Measurements from ENCODE around the gene ACYP2.
"Not testable (repeated sequence)": the region's sequence is repeated elsewhere in the genome, so short reads cannot be mapped to it uniquely, and the experiment has no call there.

Gene ACYP2

DNA sequence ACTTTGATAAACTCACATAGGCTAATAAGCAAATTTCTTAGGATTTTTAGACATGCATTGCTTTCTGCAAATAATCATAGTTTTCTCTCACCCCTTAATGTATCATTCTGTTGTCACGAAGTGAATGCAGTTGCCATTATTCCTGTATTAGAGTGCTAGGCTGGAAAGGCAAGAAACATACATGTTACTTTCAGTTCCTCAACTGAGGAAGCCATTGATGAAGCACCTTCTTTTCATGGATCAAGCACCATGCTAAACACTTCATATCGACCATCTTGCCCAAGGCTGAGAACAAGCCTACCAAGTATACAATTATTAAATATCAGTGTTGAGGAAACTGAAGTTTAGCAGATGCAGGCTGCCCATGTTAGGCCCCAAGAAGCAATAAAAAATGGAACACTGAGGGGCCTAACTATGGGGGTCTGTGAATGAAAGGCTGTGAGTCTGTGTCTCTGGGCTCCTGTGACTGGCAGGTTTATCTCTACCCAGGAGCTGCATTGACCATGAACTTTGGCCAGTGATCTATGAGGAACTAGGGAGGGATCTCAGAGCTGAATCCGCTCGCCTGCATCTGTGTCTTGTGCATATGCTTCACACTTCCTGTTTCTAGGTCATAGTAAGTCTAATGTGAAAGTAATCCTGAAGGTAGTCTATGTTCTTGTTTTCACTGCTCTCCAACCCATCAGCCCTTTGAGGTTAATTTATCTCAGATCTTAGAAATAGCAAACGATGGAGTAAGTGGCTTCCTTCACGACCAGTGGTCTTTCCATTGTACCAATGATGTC is 156.6 kb downstream of the ACYP2 start:
- no peak for DNase-seq (ENCODE audit: low spot score)

DNA sequence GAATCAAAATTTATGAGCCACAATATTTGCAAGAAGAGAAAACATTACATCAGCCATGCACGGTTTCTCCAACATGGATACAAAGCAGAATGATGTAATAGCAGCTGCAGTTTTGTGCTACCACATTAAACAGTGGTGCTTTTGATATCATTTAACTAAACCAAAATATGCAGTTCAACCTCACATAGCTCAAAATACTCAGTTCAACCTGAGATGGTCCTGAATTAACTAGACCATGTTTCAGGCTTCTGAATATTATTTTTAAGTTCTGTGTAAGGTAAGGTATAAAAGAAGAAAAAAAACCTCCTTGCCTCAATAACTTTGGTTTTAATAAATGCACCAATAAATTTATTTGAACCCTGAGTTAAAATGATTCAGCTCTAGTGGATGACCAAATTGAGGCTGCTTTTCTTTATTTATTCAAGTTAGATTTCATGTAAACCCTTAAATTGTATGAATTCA is 159.4 kb downstream of the ACYP2 start:
- DNase-seq (ENCODE audit: low spot score), result peak; percentile 58

DNA sequence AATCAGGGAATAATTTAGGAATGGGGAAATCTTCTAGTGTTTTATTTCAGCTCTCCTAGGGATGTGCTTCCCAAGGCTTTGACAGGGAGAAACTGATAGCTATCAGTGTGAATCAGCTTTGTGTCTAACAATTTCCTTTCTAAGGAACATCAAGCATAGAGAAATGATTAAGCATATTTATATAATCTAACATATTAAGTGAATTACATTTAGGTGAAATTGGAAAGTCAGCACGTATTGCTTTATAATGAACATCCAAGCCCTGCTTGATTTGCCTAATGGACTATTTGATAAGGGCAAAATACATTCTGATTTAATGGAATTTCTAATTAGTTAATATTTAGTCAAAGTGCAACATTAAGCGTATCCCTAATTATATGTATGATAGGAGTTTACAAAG is 160.1 kb downstream of the ACYP2 start:
- no peak for DNase-seq (ENCODE audit: low spot score)

DNA sequence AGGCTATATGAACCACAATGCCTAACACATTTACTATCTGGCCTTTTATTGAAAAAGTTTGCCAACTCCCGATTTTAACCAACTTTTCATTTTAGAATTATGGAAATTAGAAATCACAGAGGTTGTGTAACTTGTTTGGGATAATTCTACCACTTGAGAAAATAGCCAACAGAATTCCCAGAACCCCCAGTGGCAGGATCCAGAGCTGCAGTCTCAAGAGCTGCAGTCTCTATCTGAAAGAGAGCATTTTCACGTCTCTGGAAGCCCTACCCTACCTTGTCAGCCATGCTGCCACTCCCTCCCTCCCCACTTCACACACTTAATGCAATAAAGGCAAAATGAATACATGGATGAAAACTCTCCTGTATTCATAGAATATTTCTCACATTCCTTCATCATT is 164.0 kb downstream of the ACYP2 start:
- no peak for DNase-seq (ENCODE audit: low spot score)

DNA sequence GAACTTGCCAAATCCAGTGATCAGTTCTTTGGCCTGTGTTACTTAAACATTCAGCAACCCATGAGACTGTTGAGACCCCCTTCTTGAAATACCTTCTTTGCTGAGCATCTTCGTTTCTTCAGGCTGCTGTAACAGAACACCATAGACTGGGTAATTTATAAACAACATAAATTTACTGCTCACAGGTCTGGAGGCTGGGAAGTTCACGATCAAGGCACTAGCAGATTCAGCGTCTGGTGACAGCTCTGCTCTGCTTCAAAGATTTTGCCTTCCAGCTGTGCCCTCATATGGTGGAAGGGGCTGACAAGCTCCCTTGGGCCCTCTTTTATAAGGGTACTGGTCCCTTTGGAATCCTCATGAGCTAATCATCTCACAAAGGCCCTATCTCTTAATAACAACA is 169.4 kb downstream of the ACYP2 start:
- no peak for DNase-seq (ENCODE audit: low spot score)

DNA sequence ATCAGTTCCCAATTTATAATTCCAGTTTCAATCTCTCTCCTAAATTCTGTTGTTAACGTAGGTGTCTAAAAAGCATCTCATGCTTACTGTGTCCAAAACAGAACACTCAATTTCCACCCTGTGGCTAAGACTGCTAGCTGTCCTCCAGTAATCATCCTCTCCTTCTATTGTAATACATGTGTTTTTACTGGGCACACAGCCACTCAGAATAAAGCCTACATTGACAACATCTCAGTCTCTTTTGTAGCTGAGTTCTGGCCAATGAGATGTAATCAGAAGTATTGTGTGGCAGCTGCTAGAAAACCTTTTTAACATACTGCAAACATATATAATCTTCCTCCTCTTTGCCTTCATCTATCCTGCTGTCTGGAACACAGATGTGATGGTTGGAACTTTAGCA is 170.0 kb downstream of the ACYP2 start:
- DNase-seq (ENCODE audit: low spot score), result no peak

DNA sequence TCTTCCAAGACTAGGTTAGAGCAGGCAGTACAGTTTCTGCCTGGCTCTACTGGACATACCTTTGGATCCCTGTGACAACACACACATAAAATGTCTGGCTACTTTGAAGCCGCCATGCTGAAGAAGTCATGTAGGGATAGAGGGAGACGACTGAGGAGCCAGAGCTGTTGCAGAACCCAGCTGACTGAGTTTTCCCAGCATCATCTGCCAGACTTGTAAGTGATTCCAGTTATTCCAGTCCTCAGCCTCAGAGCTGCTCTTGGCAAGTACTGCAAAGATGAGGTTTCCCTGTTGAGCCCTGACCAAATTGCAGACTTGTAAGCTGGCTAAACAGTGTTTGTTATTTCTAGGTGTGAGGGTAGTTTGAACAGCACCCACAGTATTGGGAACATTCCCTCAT is 172.1 kb downstream of the ACYP2 start:
- no peak for DNase-seq (ENCODE audit: low spot score)

DNA sequence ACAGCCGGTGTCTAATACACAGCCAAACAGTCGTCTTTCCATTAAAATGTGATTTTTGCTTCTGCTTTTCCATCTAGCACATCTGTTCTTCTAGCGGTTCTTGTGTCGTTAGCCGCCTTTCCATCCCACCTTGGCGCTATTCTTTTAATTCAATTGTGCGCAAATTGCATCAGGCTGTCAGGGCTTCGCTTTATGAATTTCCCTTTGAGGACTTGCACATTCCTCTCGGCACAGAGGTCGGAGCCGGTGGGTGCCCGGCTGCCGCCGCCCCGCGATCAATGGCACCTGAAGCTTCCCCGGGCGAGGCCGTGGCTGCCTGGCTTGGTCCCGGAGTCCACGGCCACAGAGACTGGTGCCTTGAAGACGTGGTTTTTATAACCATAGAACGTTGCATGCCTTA is 174.5 kb downstream of the ACYP2 start:
- no peak for DNase-seq (ENCODE audit: low spot score)

DNA sequence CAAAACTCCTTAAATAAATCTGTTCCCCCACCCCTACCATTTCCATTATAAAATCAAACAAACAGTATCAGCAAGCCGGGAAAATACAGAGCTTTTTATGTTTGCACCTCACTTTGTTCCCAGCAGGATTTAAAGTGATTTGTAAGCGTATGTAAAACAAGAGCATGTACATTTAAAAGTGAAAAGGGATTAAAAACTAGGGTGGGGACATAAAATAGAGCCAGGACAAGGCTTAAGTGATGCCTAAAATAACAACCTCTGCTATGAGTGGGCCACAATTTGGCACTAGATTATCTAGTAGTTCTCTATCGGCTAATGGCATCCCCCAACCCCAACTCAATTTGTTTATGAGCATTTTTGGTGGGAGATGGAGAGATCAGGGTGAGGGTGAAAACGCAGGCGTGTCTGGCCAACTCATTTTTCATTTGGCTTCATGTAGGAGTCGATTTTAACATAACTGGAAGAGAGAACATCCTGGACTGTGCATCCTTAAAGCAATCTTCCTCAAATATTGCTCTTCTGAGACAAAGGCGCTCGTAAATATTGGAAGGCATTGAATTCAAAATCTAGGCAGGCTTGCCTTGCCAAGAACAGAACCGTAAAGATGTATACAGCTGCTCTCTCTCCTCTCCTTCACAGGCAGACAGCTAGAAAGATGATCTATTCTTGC is 175.1 kb downstream of the ACYP2 start:
- no peak for DNase-seq (ENCODE audit: low spot score)

DNA sequence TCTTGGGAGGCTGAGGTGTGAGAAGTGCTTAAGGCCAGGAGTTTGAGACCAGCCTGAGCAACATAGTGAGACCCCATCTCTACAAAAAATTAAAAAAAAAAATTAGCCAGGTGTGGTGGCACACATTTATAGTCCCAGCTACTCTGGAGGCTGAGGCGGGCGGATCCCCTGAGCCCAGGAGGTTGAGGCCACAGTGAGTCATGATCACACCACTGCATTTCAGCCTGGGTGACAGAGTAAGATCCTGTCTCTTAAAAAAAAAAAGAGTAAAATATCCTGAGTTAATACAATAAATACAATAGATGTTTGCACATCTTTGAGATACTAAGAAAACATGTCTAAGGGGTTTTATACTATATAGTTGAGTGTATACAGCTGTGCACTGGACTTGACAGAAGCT is 179.2 kb downstream of the ACYP2 start:
- not testable (repeated sequence) for DNase-seq (ENCODE audit: low spot score)

DNA sequence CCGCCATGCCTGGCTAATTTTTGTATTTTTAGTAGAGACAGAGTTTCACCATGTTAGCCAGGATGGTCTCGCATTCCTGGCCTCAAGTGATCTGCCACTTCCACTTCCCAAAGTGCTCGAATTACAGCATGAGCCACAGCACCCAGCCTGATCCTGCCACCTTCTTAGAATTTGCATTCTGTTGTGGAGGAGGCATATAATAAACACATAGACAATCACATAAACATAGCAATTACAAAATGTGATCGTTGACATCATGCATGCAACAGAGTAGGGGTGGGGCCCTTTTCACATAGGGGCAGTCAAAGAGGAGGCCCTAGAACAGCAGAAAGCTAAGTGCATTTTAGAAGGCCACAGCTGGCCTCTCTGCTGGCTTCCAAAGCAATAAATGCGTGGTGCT is 180.5 kb downstream of the ACYP2 start:
- DNase-seq (ENCODE audit: low spot score), result no peak

DNA sequence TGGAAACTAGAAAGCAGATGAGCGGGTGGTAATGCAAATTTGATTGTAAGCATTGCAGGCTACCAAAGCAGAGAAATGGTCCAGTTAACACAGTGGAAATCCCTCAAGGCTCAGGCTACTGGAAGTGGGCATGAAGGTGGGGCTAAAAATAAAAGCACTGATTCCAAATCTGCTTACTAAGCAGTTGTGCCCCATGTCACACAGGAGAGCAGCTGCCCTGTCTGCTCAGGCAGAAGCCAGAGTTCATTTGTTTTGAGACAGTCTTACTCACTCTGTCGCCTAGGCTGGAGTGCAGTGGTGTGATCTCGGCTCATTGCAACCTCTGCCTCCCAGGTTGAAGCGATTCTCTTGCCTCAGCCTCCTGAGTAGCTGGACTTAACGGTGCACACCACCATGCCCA is 183.1 kb downstream of the ACYP2 start:
- no peak for DNase-seq (ENCODE audit: low spot score)

DNA sequence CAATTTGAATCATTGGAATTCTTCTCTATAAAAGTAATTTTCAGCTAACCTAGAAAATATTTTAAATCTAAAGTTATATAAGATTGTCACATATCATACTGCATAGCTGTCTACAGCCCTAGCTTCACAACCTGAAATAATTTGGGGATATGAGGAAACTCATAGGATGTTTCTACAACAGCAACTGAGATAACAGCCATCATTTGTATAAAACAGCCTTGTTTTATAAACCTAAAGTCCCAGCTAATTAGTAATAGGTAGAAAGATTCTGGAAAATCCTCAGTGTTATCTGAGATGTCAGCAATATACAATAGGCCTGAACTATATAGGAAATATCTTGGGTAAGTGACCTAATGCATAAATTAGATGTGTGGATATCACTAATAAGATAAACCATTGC is 188.2 kb downstream of the ACYP2 start:
- no peak for DNase-seq (ENCODE audit: low spot score)

DNA sequence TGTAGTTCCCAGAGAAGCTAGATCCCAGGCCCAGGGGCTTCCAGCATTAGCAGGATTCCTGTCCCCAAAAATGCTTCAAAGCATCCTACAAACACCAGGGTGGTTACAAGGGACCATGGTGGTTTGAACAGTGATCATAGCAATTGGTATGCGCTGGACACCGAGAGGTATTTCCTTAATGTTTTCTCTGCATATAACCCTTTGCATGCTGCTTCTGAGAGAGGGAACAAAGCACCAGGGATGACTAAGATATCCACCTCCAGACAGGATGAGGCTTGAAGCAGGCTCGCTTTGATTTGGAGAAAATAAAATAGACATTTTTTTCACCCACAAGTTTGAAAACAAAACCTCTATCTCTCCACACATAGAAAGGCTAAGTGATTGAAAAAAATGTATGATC is 191.1 kb downstream of the ACYP2 start:
- no peak for DNase-seq (ENCODE audit: low spot score)

DNA sequence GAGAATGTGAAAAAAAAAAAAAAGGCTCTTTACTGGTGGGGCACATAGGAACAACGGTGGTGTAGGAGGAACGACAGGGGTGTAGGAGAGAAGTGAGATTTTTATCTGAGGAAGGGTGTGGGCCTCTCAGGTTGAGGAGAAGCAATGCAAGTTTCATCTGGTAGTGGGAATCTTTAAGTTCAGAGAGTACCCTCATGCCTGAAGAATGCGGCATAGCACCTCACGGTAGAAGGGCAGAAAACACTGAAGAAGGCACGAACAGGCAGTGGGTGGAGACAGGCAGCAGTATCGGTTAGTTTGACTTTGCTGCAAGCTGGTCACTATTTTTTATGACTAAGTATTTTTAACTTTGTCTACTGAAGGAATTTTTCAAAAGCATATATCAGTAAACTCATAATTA is 192.8 kb downstream of the ACYP2 start:
- DNase-seq (ENCODE audit: low spot score), result no peak

DNA sequence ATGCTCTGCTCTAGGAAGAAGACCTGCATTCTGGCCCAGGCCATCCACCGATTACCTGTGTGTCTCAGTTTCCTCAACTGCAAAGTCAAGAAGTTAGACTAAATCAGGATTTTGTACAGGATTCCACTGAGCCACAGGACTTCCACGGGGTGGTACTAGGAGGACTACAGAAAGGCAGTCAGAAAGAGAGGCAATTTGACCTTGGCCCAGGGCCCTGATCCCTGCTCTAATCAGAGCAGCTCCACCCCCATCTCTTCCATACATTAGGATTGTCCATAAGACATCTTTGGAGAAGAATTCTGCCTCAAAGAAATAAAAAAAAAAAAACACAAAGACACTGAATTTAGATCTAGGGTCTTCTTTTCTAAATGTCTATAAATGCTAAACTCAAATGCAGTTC is 193.4 kb downstream of the ACYP2 start:
- no peak for DNase-seq (ENCODE audit: low spot score)

DNA sequence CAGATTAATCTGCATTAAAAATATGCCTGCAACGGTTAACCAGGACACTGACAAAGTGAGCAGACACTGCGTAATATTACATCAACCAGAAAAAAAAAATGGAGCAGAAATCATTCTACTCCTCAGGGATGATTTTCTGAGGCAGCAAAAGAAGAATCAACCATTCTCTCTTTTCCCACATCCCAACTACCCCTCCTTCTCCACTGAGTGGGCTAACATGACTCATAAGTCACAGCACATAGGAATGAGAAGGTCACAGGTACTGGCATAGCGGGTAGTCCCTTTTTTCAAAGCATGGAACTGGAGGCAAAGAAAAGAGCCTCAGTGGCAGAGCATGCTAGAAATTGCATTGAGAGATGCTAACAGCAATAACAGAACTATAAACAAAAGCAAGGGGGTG is 194.9 kb downstream of the ACYP2 start:
- no peak for DNase-seq (ENCODE audit: low spot score)

DNA sequence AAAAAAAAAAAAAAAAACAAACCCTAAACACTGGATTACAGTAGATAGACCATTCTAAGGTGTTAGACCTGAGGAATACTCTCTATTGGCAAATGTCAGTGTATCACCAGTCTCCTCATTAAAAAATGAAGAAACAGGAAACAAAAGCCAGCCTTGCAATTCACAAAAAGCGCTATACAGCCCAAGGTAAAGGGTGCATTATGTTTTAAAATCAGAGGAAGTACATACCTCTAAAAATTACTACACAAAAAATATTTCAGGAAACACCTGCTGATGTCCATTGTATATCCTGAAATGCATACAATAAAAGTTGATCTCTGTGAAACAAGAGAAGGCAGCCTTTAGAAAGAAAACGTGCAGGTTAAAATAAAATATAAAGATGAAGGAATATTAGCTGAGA is 195.5 kb downstream of the ACYP2 start:
- DNase-seq (ENCODE audit: low spot score), result no peak

DNA sequence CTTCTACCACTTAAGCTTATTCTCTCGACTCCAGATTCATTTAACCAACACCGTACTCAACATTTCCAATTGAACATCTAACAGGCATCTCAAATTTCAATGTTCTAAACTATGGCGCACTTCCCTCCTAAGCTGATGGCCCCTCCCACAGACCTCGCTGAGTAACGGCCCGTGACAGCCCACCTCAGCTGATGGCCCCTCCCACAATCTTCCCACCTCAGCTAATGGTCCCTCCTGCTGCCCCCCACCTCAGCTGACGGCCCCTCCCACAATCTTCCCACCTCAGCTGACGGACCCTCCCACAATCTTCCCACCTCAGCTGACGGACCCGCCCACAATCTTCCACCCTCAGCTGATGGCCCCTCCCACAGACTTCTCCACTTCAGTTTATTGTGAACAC is 197.7 kb downstream of the ACYP2 start:
- DNase-seq (ENCODE audit: low spot score), result no peak

DNA sequence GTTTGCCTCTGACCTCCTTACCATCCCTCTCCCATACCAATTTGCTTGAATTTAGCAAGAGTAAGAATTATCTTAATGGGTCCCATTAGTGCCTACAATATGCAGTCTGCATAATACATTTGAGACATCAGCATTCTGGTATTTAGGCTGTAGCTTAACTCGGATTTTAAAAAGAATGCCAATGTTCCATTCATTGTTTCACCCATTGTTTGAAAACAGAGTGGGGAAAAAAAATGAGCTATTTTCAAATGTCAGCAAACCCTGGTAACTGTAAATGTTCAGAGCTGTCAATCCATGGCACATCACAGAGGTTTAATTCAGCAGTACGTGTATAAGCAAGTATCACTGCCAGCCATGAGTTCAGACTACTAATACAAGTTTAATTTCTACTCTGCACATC is 202.6 kb downstream of the ACYP2 start:
- DNase-seq (ENCODE audit: low spot score), result no peak

DNA sequence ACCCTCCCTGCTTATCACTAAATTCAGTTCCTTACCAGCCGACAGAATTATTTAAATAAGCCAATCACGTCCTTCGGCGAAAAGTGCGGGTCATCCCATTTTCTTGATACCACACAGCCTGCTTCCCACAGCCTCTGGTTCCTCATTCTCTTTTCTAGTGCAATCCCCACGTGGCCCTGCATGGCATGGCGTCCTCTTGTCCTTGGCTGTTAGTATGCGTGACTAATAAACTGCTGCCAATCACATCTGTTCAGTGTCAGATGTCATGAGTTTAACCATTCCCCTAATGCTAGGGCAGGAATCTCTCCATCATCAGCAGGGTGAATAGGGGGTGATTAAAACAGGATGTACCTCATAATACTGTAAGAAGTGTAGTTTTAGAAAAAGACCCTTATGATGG is 203.4 kb downstream of the ACYP2 start:
- DNase-seq (ENCODE audit: low spot score), result no peak

DNA sequence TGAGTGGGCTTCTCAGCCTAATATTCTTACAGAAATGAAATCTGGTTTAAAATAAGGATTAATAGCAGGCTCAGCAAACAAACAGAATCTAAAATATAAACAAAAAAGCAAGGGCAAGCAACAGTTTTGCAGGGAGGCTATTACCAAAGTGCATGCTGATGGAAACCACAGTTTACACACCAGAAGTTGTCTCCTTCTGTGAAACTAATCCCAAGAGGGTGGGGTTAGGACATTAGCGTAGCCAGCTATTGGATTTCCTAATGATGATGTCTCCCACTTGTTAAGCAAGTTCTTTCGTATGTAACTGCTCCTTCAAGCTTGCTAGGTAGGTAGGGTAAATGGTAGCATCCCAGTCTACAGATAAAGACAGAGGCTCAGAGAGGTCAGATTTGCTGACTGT is 205.6 kb downstream of the ACYP2 start:
- no peak for DNase-seq (ENCODE audit: low spot score)

DNA sequence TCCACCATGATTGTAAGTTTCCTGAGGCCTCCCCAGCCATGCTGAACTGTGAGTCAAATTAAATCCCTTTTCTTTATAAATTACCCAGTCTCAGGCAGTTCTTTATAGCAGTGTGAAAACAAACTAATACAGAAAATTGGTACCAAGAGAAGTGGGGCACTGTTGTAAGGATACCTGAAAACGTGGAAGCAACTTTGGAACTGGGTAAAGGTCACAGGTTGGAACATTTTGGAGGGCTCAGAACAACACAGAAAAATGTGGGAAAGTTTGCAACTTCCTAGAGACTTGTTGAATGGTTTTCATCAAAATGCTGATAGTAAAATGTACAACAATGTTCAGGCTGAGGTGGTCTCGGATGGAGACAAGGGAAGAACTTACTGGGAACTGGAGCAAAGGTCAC is 209.1 kb downstream of the ACYP2 start:
- not testable (repeated sequence) for DNase-seq (ENCODE audit: low spot score)

DNA sequence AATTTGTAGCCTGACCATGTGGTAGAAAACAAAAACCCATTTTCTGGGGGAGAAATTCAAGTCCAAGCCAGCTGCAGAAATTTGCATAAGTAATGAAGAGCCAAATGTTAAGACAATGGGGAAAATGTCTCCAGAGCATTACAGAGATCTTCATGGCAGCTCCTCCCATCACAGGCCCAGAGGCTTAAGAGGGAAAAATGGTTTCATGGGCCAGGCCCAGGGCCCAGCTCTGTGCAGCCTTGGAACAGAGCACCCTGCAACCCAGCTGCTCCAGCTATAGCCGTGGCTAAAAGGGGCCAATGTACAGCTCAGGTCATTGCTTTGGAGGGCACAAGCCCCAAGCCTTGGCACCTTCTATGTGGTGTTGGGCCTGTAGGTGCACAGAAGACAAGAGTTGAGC is 209.7 kb downstream of the ACYP2 start:
- no peak for DNase-seq (ENCODE audit: low spot score)

Data from Ammon's horn (tissue), 1 donor.